ENCODE data around the gene BAIAP2.
"Not testable (repeated sequence)": the region's sequence is repeated elsewhere in the genome, so short reads cannot be mapped to it uniquely, and the experiment has no call there.

BAIAP2 gene

GRCh38 chr17:81000631-81001357 lies 34.2 kb upstream of the BAIAP2 start:
- no peak for DNase-seq (ENCODE audit: low read depth, low spot score)

DNA sequence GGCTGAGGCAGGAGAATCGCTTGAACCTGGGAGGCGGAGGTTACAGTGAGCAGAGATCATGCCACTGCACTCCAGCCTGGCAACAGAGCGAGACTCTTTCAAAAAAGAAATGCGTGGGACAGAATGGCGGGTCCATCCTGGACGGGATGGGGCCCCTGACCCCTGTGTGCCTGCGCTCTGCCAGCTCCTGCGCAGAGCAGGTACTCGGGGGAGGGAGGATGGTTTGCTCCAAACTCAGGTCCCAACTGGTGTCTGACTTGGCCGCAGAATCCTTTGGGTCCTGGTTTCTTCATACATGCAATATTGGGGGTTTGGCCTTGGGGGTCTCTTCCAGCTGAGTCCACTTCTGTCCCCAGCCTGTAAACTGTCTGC lies 33.0 kb upstream of the BAIAP2 start:
- no peak for DNase-seq (ENCODE audit: low read depth, low spot score)

DNA sequence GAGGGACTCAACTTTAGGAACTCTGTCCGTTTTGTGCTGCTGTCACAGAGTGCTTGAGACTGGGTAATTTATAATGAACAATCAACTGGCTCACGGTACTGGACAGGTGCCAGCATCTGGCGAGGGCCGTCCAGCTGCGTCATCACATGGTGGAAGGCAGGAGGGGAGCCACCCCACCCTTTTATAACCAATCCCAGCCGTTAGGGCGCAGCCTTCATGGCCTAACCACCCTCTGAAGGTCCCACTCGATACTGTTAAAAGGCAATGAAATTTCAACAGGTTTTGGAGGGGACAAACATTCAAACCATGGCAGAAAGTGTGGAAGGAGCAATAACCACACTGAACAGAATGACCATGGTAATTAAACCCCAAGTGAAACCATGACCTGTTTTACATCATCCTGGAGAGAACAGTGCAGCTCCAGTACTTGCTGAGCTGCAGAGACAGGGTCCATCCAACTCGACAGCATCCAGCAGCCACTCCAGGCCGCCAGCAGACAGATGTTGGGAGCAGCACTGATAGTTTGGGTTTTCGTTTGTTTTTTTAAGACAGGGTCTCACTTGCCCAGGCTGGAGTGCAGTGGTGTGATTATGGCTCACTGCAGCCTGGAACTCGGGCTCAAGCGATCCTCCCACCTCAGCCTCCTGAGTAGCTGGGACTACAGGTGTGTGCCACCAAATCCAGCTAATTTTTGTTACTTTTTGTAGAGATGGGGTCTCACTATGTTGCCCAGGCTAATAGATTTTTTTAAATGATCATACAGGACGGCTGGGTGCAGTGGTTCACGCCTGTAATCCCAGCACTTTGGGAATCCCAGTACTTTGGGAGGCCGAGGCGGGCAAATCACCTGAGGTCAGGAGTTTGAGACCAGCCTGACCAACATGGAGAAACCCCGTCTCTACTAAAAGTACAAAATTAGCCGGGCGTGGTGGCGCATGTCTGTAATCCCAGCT lies 32.3 kb upstream of the BAIAP2 start:
- DNase-seq (ENCODE audit: low read depth, low spot score), result no peak

DNA sequence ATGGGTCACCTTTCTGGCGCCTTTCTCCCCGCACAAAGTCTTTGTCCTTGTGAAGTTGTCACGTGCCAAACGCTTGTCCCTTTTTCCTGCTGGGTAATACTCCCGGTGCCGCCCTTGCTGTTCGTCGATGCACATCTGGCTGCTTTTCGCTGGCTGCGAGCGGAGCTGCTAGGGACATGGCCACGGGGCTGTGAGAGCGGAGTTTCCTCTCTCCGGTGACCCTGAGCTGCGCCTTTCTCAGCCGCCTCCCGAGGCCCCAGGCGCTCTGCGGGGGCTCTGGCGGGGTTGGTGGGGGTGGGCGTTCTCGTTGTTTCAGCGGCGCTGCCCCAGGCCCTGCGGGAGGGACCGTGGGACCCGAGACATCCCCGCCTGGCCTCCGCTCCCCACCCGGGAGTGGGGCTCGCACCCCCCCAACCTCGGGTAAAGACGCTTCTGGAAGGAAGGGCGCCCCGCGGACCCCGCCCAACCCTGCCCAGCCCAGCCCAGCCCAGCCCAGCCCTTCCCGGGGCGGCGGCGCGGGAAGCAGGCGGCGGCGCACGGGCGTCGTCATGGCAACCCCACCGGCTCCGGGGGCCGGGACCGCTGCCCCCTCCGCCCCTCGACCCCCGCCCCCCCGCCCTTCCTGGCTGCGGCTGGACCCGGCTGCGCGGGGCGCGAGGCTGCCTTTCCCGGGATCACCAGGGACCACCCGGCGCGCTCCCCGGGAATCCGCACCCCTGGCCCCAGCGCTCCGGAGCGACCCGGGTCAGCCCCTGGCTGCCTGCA lies 31.1 kb upstream of the BAIAP2 start:
- no peak for DNase-seq (ENCODE audit: low read depth, low spot score)

- no peak for DNase-seq (ENCODE audit: low read depth, low spot score)
Observed at GRCh38 chr17:81006891-81007290, 28.1 kb upstream of the BAIAP2 start.

- no peak for DNase-seq (ENCODE audit: low read depth, low spot score)
Observed at GRCh38 chr17:81008140-81008539, 26.8 kb upstream of the BAIAP2 start.

DNA sequence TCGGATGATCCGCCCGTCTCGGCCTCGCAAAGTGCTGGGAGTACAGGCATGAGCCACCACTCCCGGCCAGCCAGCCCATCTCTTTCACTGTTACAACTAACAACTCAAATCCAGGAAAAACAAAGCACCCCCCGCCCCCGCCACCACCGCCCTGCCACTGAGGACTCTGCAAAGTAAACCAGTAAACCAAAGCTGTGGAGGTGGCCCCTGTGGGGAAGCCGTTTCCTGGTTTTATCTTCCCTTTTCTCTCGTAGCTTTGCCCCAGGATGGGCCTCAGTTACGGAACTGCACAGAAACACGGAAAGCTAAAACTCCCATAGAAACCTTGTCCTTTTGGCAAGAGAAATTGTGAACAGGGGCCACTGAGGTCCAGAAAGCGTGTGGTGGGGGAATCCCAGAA lies 25.8 kb upstream of the BAIAP2 start:
- DNase-seq (ENCODE audit: low read depth, low spot score), result no peak

- no peak for DNase-seq (ENCODE audit: low read depth, low spot score)
Observed at GRCh38 chr17:81010935-81011334, 24.0 kb upstream of the BAIAP2 start.

GRCh38 chr17:81011951-81012350 lies 23.0 kb upstream of the BAIAP2 start:
- DNase-seq (ENCODE audit: low read depth, low spot score), result no peak

DNA sequence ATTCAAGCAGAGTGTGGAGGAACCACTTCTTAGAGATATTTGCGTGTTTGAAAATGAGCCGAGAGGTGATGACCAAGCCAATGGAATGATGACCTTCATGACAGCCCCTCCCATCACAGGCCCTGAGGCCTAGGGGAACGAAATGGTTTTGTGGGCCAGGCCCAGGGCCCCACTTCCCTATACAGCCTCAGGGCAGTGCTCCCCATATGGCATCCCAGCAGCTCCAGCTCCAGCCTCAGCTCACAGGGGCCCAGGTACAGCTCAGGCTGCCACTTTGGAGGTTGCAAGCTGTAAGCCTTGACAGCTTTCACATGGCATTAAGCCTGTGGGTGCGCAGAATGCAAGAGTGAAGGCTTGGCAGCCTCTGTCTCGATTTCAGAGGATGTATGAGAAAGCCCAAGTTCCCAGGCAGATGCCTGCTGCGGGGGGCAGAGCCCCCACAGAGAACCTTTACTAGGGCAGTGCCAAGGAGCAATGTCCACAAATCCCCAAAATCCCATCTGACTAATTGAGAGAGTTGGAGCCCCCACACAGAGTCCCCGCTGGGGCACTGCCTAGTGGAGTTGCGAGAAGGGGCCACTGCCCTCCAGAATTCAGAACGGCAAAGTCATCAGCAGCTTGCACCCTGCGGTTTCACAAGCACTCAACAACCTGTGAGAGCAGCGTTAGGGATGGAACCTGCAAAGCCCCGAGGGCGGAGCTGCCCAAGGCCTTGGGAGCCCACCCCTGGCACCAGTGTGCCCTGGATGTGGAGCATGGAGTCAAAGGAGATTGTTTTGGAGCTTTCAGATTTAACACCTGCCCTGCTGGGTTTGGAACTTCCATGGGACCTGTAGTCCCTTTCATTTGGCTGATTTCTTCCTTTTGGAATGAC lies 22.1 kb upstream of the BAIAP2 start:
- DNase-seq (ENCODE audit: low read depth, low spot score), result no peak

GRCh38 chr17:81013642-81014041 lies 21.3 kb upstream of the BAIAP2 start:
- DNase-seq (ENCODE audit: low read depth, low spot score), result no peak

DNA sequence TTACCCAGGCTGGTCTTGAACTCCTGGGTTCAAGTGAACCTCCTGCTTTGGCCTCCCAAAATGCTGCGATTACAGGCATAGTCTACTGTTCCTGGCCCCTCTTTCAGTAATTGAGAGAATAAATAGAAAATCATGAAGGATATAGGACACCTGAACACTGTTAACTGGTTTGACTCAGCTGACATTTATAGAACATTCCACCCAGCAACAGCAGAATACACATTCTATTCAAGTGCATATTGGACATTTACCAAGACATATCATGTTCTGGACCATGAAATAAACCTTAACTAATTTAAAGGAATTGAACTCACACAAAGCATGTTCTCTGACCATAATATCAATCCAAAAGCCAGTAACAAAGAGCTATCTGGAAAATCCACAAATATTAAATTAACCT lies 19.8 kb upstream of the BAIAP2 start:
- no peak for DNase-seq (ENCODE audit: low read depth, low spot score)

DNA sequence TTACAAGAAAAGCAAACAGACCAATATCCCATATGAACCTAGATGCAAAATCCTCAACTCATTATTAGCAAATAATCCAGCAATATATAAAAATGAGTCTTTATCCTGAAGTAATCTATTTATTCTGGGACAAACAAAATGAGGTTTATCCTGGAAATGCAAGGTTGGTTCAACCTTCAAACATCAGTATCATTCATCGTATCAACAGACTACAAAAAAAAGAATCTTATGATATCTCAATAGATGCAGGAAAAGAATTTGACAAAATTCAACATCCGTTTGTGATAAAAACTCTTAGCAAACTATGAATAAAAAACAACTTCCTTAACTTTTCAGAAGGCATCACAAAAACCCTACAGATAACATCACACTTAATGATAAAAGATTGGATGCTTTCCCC lies 18.4 kb upstream of the BAIAP2 start:
- DNase-seq (ENCODE audit: low read depth, low spot score), result no peak

- DNase-seq (ENCODE audit: low read depth, low spot score), result not testable (repeated sequence)
Observed at GRCh38 chr17:81017330-81017729, 17.6 kb upstream of the BAIAP2 start.

DNA sequence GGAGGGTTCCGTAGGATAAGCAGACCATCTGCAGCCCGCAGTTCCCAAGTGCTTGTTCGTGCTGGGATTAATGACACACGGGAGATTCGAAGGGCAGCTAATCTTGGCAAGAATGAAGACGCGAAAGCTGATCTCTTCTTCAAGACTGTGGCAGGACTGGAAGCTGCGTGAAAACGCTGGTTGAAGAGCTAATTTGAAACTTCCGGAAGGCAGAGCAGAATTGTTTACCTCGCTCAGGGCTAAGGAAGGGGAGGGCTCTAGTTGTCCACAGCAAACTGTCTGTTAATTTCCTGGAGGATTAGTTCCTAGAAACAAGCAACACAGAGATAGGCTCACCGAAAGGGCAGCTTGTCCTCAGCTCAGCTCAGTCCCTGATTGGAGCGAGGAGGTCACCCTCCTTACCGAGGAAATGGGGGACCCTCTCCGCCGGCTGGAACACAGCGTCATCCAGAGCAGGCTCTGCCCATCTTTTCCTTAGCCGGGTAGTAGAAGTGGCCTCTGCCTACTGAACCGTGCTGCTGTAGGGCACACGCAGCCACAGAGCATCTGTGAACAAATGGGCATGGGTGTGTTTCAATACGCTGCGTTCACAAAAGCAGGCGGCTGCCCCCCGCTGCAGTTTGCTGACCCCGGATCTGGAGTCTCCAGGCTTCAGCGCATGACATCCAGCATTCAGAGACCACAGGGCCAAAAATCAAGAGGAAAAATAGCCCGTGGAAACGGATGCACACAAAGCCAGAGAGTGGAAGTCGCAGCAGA lies 16.7 kb upstream of the BAIAP2 start:
- no peak for DNase-seq (ENCODE audit: low read depth, low spot score)

DNA sequence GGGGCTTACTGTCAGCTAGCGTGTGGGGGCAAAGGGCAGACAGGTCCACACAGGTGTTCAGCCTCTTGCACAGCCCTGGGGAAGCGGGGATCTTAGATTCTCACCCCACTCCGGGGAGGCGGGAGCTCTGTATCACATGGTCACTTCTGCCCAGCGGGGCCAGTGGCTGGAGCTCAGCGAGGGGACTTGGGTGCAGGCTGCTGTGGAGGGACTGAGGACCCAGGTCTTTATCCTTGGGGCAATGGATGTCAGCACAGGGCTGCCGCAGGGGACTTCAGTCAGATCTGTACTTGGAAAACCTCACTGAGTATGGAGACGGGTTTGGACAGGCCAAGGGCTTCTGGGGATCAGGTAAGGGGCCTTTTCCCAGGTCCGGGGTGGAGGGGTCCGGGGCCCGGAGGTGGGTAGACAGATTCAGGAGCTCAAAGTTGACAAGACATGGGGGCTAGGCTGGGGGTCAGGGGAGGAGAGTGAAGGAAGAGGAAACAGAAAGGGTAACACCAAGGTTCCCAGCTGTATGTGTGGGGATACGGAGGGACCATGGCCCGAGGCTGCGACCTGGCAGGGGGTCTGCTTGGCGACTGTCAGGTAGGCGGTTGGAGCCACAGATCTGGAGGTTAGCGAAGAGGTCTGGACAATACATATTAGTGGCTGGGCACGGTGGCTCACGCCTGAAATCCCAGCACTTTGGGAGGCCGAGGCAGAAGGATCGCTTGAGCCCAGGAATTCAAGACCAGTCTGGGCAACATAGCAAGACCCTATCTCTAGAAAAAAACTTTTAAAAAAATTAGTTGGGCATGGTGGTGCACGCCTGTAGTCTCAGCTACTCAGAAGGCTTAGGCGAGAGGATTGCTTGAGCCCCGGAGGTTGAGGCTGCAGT lies 15.1 kb upstream of the BAIAP2 start:
- no peak for DNase-seq (ENCODE audit: low read depth, low spot score)

GRCh38 chr17:81020443-81020766 lies 14.5 kb upstream of the BAIAP2 start:
- DNase-seq (ENCODE audit: low read depth, low spot score), result no peak

DNA sequence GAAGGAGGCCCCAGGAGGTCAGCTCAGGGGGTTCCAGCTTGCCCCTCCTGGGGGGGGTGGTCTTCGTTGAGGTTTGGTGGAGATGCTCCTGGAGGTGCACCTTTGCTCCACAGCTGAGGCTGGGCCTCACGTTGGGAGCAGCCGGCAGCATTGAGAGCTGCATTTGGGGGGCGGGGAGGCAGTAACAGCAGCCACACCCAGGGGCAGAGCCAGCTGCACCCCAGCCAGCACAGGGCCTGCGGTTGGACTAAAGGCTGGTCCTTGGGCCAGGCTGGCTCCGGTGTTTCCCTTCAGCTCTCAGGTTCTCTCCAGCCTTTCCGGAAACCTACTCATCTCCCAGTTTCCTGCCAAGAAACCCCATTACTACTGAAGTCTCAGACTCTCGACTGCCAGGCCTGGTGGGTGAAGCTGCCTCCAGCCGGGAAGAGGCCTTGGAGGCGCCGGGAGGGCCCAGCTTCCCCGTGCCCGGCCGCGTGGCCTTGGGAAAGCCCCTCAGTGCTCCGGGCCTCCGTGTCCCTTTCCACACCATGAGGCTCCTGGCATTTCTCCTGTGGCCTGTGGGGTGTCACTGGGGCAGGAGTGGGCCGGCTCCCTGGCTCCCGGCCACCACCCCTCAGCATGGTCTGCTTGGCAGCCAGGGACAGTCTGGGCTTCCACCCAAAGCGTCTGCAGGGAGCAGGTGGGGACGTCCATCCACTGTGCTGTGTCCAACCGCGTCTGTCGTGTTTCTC lies 14.0 kb upstream of the BAIAP2 start:
- no peak for DNase-seq (ENCODE audit: low read depth, low spot score)
